Kidney epithelial cell (primary cell): ENCODE data around the gene THSD4. TPM values are rescaled to one million over a fixed set of nuclear protein-coding genes. Genes with fewer than 3 reads are reported as not detected.

Source experiments
- DNase-seq: peaks from one replicate; pipeline ENCODE4 v3.0.0-alpha.2; 2010; ENCODE audit warnings: low read depth
- H3K27me3 ChIP-seq: 2 replicates; pipeline ENCODE4 v1.6.0; 2011; ENCODE audit warnings: low read length; ENCODE audit not compliant: control insufficient read depth, insufficient read depth
- H3K36me3 ChIP-seq: 2 replicates; pipeline ENCODE4 v1.5.1; 2011; ENCODE audit warnings: low read length; ENCODE audit not compliant: control insufficient read depth, insufficient read depth
- H3K4me3 ChIP-seq: 2 replicates; pipeline ENCODE4 v1.5.1; 2011; ENCODE audit warnings: low read depth, mild to moderate bottlenecking, control low read depth, low read length
- CTCF ChIP-seq: IDR thresholded peaks from 2 replicates; pipeline ENCODE4 v1.5.1; 2011; ENCODE audit warnings: mild to moderate bottlenecking, moderate library complexity, low read length, control low read depth, inconsistent platforms; ENCODE audit not compliant: insufficient read depth, poor library complexity, severe bottlenecking
- total RNA-seq: library from RNA; depleted of rRNA; stranded (reverse); fragments of >200 nt; gene quantifications from 2 replicates; pipeline ENCODE4 v1.2.3, GENCODE V29; 2015

THSD4 gene
- total RNA-seq, 1 donor from 2014 or later, result 17.7 TPM

DNA sequence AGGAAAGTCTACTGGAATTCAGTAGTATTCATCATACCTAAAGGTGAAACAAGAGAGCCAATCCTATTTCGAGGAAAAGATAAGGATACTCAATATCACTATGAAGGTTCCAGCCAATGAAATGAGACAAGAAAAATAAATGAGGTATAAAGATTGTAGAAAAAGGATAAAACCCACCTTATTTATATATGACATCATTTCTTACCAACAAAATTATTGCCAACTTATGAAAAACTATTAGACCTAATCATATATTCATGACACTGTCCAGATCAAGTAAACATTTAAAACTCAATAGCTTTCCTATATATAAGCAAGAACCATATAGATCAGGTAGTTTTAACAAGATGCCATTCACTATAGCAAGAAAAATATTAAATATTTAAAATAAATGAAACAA is 584.7 kb downstream of the THSD4 start:
- DNase-seq, result no peak
- H3K27me3 ChIP-seq, result no peaks in the 10 kb centered on the region
- no peaks in the 10 kb centered on the region for H3K36me3 ChIP-seq
- H3K4me3 ChIP-seq, result no peak overlapping the region
- no peak for TF ChIP-seq CTCF

- Histone ChIP-seq H3K36me3 (no peaks in the 10 kb centered on the region), H3K4me3 (no peak overlapping the region), H3K27me3 (no peaks in the 10 kb centered on the region)
- DNase-seq, result no peak
- no peak for TF ChIP-seq CTCF
These were observed 586.5 kb downstream of the THSD4 start for GRCh38 chr15:71701808-71702207.

DNA sequence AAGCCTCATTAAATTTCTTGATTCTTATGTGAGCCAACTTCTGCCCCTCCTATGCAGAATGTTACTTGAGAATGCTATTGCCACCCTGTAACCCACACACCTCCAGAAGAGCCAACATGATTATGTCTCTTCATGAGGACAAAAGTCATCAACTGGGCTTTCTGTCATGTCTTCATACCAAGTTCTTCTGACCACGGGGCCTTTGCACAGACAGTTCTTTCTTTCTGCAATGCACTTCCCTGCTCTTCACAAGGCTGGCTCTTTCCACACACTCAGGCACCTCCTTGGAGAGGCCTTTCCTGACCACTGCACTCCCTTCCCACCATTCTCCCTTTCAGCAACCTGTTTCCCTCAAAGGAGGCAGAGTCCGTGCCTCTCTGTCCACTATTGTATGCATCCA is 587.2 kb downstream of the THSD4 start:
- no peak for DNase-seq
- TF ChIP-seq CTCF, result no peak
- H3K4me3 ChIP-seq, result no peak overlapping the region
- H3K36me3 ChIP-seq, result no peaks in the 10 kb centered on the region
- H3K27me3 ChIP-seq, result no peaks in the 10 kb centered on the region

- Histone ChIP-seq H3K4me3 (no peak overlapping the region), H3K27me3 (no peaks in the 10 kb centered on the region), H3K36me3 (no peaks in the 10 kb centered on the region)
- no peak for TF ChIP-seq CTCF
- DNase-seq, result no peak
These were observed 589.9 kb downstream of the THSD4 start for GRCh38 chr15:71705151-71705550.

GRCh38 chr15:71706461-71707229 is 591.4 kb downstream of the THSD4 start:
- Histone ChIP-seq H3K4me3 (no peak overlapping the region), H3K27me3 (no peaks in the 10 kb centered on the region), H3K36me3 (no peaks in the 10 kb centered on the region)
- no peak for TF ChIP-seq CTCF
- DNase-seq, result no peak
